GM20000 (cell line): Measurements from ENCODE around the gene CCL1.

Experiments
- DNase-seq: peaks from one replicate; pipeline ENCODE4 v3.0.0; 2012; ENCODE audit warnings: low spot score
- TF ChIP-seq, protein P1 (sequence below): IDR thresholded peaks from 2 replicates; pipeline ENCODE4 v1.5.1; 2012; ENCODE audit warnings: mild to moderate bottlenecking, control low read depth; ENCODE audit errors: extremely low read depth, missing control alignments

The CCL1 gene, protein sequence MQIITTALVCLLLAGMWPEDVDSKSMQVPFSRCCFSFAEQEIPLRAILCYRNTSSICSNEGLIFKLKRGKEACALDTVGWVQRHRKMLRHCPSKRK

DNA sequence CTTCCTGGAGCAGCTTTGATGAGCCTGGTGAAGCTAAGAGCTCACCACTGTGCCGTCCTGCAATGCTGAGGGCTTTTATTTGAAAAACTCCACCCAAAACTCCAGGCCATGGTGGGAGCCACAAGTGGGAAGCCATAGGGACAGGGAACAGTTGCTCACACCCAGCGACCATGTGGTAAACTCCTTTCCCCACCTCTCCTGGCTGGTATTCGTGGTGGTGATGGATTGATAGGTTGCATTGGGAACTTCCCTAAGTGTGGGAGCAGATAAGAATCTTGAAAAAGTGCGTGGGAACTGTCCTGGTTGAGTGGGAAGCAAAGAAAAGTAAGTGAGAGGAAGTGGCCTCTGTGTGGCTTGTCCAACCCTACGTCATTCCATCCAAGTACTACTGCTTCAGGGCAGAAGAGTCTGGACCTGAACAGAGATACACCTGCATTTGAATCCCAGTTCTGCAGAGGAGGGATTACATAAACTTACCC is at the start of gene CCL1:
TSS of gene CCL1 (minus strand) at position 51 of the 479 bp plus-strand sequence. CDS start 72 bp downstream, outside the sequence.
- TF ChIP-seq, protein P1, sequence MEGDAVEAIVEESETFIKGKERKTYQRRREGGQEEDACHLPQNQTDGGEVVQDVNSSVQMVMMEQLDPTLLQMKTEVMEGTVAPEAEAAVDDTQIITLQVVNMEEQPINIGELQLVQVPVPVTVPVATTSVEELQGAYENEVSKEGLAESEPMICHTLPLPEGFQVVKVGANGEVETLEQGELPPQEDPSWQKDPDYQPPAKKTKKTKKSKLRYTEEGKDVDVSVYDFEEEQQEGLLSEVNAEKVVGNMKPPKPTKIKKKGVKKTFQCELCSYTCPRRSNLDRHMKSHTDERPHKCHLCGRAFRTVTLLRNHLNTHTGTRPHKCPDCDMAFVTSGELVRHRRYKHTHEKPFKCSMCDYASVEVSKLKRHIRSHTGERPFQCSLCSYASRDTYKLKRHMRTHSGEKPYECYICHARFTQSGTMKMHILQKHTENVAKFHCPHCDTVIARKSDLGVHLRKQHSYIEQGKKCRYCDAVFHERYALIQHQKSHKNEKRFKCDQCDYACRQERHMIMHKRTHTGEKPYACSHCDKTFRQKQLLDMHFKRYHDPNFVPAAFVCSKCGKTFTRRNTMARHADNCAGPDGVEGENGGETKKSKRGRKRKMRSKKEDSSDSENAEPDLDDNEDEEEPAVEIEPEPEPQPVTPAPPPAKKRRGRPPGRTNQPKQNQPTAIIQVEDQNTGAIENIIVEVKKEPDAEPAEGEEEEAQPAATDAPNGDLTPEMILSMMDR, result no peak
- no peak for DNase-seq

DNA sequence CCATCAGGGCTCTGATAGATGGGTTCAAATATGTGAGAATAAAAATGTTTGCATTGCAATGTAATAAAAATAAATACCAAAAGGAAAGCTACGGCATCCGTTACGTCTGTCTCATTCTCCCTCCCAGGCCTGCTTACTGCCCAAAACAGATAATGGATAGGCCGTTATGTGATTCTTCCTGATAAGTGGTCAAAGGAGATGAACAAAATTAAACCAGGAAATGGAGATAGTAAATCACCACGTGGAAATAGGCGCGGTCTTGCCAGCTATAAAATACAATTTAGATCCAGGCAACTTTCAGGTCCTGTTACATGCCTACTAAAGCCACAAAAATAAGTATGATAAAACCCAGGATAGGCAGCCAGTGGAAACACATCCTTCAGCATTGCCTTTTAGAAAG is 49.5 kb upstream of the CCL1 start:
- no peak for DNase-seq
- TF ChIP-seq, protein P1, result no peak

DNA sequence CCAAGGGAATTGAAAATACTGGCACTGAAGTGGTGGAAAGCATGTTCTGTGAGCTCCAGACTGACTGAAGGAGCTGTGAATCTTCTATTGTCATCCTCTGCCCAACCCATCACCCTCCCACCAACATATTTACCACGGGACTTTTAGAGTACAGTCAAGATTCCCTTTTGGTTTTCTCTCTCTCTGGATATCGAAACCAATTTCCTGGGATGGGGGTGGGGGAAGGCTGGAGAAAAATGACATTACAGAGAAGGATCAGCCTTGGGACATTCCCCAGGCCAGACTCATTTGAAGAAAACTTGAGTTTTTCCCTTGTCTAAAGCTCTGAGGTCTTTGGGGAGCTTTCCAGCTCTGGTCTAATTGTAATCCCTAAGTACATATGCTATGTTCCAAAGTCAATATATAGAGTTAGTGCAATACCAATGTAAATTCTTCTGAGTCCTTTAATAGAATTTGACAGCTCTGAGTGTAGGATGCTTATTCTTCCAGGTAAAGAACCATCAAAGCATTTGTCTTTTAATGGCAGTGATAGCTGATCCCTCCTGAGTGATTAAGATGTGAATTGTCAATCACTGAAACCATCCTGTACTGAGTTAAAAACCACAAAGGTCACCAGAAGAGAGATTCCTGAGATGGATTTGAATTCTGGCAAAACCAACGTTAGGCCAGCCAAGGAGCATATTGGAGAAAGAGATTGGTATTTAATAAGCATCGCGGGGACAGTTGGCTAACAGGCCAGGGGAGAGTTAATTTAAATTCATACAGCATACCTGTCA is 48.8 kb upstream of the CCL1 start:
- no peak for DNase-seq
- TF ChIP-seq, protein P1, result no peak

DNA sequence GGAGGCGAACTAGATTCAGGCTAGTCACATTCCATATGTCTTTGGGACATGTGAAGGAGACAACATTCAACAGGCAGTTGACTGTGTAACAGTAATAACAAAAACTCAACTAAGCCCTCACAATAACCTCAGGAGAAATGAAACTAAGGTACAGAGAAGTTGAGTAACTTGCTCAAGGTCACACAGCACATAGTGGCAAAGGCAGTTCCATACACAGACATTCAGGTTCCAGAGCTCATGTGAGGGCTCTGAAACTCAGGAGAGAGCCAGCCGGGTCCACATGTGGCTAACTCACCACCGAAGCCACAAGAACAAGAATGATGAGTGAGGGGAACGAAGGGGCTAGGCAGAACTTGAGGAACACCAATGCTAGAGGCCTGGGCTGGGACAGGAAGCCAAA is 46.3 kb upstream of the CCL1 start:
- DNase-seq, result no peak

DNA sequence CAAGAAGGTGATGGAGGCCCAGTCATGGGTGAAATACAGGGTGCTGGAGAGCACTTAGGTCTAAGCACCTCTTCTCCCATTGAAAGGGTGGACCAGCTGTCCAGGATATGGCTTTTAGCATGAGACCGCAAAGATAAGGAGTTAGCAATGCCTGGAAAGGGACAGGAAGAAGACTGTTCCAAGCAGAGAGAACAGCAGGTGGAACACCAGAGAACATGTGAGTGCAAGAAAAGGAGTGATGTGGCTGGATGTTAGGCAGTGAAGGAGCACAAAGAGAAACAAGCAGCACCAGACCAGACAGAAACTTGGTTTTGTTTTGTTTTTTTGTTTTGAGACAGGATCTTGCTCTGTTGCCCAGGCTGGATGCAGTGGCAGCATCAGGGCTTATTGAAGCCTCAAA is 45.4 kb upstream of the CCL1 start:
- TF ChIP-seq, protein P1, result no peak
- DNase-seq, result no peak

More for the DNA sequence above, 46.3 kb upstream of the CCL1 start:
- TF ChIP-seq, protein P1, result no peak

DNA sequence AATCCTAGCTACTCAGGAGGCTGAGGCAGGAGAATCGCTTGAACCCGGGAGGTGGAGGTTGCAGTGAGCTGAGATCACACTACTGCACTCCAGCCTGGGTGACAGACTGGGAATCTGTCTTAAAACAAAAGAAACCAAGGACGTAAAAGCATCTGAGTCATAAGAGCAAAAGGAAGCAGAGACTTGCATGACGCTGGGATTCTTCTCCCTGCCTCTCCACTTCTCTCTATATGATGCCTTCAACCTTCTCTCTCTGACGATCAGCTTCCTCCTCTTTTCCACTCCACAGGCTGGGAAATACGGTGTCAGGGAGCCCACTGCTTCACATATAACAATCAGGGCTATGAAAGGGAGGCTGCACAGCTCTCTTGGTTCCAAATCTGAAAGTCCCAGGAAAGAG is 43.2 kb upstream of the CCL1 start:
- no peak for DNase-seq
- TF ChIP-seq, protein P1, result no peak

DNA sequence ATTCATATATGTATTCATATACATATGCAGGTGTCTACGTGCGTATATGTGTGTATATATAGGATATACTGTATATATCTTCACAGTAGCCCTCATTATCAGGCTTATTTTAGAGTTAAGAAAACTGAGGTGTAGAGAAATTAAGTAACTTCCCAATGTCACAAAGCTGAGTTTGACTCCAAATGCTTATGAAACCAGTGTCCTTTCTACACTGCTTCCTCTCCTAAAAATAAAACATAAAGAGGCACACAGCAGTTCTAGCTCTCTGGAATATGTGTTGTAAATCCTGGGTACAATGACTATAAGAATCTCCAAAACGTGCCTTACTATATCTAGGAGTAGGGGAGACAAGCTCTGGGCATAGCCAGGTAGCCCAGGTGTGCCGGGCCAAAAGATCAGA is 40.0 kb upstream of the CCL1 start:
- TF ChIP-seq, protein P1, result no peak
- no peak for DNase-seq
